HL-60 (cell line): Measurements from ENCODE around the gene KLHL22.

Experiments
- DNase-seq, 2 experiments: peaks; one replicate each; pipeline ENCODE4 v3.0.0-alpha.2; 2010 to 2020; ENCODE audit warnings: low read depth in 1 of 2, low spot score in 1 of 2
- H3K27ac ChIP-seq: fragments of 250-450 bp; sonication (Bioruptor Pico); replicated peaks from 2 replicates; pipeline ENCODE4 v1.5.1; 2020; ENCODE audit warnings: mild to moderate bottlenecking, moderate library complexity
- H3K27me3 ChIP-seq: fragments of 250-450 bp; sonication (Bioruptor Pico); 2 replicates; pipeline ENCODE4 v1.5.1; 2021; ENCODE audit warnings: mild to moderate bottlenecking, moderate library complexity; ENCODE audit not compliant: insufficient read depth, poor library complexity, severe bottlenecking
- H3K4me3 ChIP-seq: replicated peaks from 2 replicates; pipeline ENCODE4 v1.5.1; 2011; ENCODE audit warnings: mild to moderate bottlenecking, control low read depth, low read length; ENCODE audit not compliant: insufficient read depth
- GABPA ChIP-seq: IDR thresholded peaks from 2 replicates; pipeline ENCODE4 v1.6.1; 2012; ENCODE audit warnings: low read depth
- POLR2AphosphoS5 ChIP-seq: IDR thresholded peaks from 2 replicates; pipeline ENCODE4 v1.6.1; 2012; ENCODE audit warnings: low read depth
- REST ChIP-seq: IDR thresholded peaks from 2 replicates; pipeline ENCODE4 v1.6.1; 2012; ENCODE audit warnings: low read depth; ENCODE audit not compliant: insufficient replicate concordance
- SPI1 ChIP-seq: IDR thresholded peaks from 2 replicates; pipeline ENCODE4 v1.6.1; 2012; ENCODE audit warnings: low read depth, mild to moderate bottlenecking, borderline replicate concordance
- TF ChIP-seq, protein P1 (sequence below): IDR thresholded peaks from one replicate; pipeline ENCODE4 v1.5.1; 2011; ENCODE audit warnings: low read length, control low read depth, inconsistent platforms; ENCODE audit not compliant: insufficient read depth

KLHL22 gene

GRCh38 chr22:20436768-20437612 lies 58.6 kb downstream of the KLHL22 start:
- DNase-seq = no peak
- peaks cover 64% of the 10 kb centered on the region for H3K27me3 ChIP-seq
- H3K4me3 ChIP-seq = no peak overlapping the region
- TF ChIP-seq GABPA = no peak
- TF ChIP-seq, protein P1, sequence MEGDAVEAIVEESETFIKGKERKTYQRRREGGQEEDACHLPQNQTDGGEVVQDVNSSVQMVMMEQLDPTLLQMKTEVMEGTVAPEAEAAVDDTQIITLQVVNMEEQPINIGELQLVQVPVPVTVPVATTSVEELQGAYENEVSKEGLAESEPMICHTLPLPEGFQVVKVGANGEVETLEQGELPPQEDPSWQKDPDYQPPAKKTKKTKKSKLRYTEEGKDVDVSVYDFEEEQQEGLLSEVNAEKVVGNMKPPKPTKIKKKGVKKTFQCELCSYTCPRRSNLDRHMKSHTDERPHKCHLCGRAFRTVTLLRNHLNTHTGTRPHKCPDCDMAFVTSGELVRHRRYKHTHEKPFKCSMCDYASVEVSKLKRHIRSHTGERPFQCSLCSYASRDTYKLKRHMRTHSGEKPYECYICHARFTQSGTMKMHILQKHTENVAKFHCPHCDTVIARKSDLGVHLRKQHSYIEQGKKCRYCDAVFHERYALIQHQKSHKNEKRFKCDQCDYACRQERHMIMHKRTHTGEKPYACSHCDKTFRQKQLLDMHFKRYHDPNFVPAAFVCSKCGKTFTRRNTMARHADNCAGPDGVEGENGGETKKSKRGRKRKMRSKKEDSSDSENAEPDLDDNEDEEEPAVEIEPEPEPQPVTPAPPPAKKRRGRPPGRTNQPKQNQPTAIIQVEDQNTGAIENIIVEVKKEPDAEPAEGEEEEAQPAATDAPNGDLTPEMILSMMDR = no peak
- H3K27ac ChIP-seq = no peak overlapping the region

DNA sequence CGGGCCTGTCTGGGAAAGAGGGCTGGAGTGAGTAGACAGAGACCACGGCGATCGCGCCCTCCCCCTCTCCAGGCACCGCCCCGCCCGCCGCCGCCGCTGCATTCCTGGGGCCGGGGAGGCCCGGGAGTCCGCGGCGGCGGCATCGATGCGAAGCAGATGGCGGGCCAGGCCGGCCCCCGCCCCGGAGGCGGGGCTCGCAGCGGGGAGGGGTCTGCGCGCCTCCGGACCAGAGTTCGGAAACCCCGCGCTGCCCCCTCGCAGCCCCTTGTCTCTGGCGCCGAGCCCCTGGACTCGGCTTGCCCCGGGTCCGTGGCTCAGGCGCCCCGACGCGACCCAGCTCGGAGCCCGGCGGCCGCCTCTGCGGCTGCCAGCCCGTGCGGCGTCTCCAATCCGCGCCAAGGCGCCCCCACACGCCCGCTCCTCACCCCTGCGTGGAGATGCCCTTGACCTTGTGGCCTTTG lies 59.3 kb downstream of the KLHL22 start:
- H3K27me3 ChIP-seq = peaks cover 69% of the 10 kb centered on the region
- H3K4me3 ChIP-seq = no peak overlapping the region
- no peak overlapping the region for H3K27ac ChIP-seq
- DNase-seq = no peak
- no peak for TF ChIP-seq GABPA
- TF ChIP-seq REST = no peak
- TF ChIP-seq, protein P1 = no peak
- no peak for TF ChIP-seq SPI1
- no peak for TF ChIP-seq POLR2AphosphoS5

DNA sequence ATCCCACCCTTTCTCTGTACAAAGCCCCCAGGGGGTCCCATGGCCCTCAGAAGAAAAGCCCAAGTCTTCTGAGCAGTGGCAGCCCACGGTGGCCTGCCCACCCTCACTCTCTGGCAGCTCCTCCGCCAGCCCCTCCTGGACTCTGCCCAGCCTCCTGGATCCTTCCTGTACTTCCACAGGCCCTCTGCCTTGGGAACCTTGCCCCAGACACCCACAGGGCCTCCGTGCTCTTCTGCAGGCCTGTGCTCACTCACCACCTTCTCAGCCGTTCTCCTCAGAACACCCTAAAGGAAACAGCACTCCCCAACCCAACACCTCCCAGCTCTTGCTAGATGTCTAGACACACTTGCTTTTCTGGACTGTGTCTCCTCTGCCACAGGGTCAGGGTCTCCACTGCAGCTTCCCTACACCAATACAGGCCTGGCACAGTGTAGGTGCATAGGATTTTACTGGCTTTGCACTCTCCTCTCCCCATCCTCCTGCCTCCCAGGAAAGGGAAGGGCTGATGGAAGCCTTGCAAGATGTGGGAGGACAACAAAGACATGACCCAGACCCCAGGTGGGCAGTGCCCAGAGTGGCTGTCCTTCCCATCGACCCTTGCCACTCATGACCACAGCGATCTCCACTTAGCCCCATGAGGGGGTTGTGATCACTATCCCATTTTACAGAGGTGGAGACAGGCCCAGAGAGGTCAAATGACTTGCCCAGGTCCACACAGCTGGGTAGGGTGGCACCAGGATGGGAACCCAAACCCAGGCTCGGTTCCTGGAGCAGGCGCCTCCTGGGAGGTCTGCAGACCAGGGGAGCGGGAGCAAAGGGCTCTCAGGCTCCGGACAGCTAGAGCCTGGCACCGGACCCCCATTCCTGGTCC lies 59.9 kb downstream of the KLHL22 start:
- Histone ChIP-seq H3K4me3 (no peak overlapping the region), H3K27me3 (peaks cover 71% of the 10 kb centered on the region), H3K27ac (no peak overlapping the region)
- no peak for TF ChIP-seq SPI1
- no peak for TF ChIP-seq GABPA
- no peak for TF ChIP-seq POLR2AphosphoS5
- TF ChIP-seq, protein P1 = no peak
- no peak for DNase-seq

- peaks cover 80% of the 10 kb centered on the region for H3K27me3 ChIP-seq
- no peak for TF ChIP-seq SPI1
- TF ChIP-seq, protein P1 = no peak
- no peak for TF ChIP-seq POLR2AphosphoS5
- no peak for TF ChIP-seq GABPA
- no peak for TF ChIP-seq REST
Measured at GRCh38 chr22:20434773-20435172, 60.8 kb downstream of the KLHL22 start.

More at GRCh38 chr22:20434773-20435172, 60.8 kb downstream of the KLHL22 start:
- no peak for DNase-seq
- H3K27ac ChIP-seq = no peak overlapping the region
- no peak overlapping the region for H3K4me3 ChIP-seq
